IMR-90 (cell line): Measurements from ENCODE around the gene CHSY3. TPM values are rescaled to one million over a fixed set of nuclear protein-coding genes. Genes with fewer than 3 reads are reported as not detected.

Experiments used
- ATAC-seq: fragments of 200-7000 bp; cut with Tn5 transposase; 2 replicates; pipeline ENCODE4 v1.9.1; 2020; ENCODE audit warnings: low read depth, mild to moderate bottlenecking, moderate library complexity
- BruUV-seq: library from RNA; stranded (reverse); fragments of 400-500 nt; replicated peaks from 2 replicates; lab custom pipeline; 2021; lab: Mats Ljungman, UMichigan
- CTCF ChIA-PET: fragments of 300-600 bp; formaldehyde crosslinking; extraction: SDS; loops from one replicate; lab custom pipeline; 2021; ENCODE audit warnings: antibody characterized with exemption; lab: Yijun Ruan, JAX
- POLR2A ChIA-PET: fragments of 300-600 bp; sonication (Branson Sonifier 250); formaldehyde crosslinking; loops from one replicate; lab custom pipeline; 2022; ENCODE audit warnings: antibody characterized with exemption; ENCODE audit not compliant: unreplicated experiment; lab: Charles Lee
- DNase-seq: peaks from one replicate; pipeline ENCODE4 v3.0.0; 2013
- H2AFZ ChIP-seq: replicated peaks from 2 replicates; pipeline ENCODE3; 2013; ENCODE audit warnings: low read length, mild to moderate bottlenecking; ENCODE audit not compliant: poor library complexity
- H2AK5ac ChIP-seq: 2 replicates; pipeline ENCODE4 v1.6.1; 2013; ENCODE audit warnings: low read depth, low read length, inconsistent platforms
- H2AK9ac ChIP-seq: replicated peaks from 2 replicates; pipeline ENCODE3; 2013; ENCODE audit warnings: mild to moderate bottlenecking, low read depth, low read length, moderate library complexity; ENCODE audit not compliant: poor library complexity
- H2BK120ac ChIP-seq: 2 replicates; pipeline ENCODE4 v1.6.1; 2013; ENCODE audit warnings: low read depth, low read length, inconsistent platforms
- H2BK15ac ChIP-seq: 3 replicates; pipeline ENCODE4 v1.6.1; 2013; ENCODE audit warnings: low read depth, low read length, inconsistent platforms
- H2BK20ac ChIP-seq: 2 replicates; pipeline ENCODE4 v1.6.1; 2013; ENCODE audit warnings: low read depth, mild to moderate bottlenecking, inconsistent platforms, low read length, moderate library complexity
- H2BK5ac ChIP-seq: 2 replicates; pipeline ENCODE4 v1.6.1; 2013; ENCODE audit warnings: mild to moderate bottlenecking, low read depth, low read length, inconsistent platforms; ENCODE audit not compliant: poor library complexity, severe bottlenecking
- H3K14ac ChIP-seq: replicated peaks from 2 replicates; pipeline ENCODE4 v1.6.1; 2013; ENCODE audit warnings: low read depth, low read length, inconsistent platforms
- H3K18ac ChIP-seq: 2 replicates; pipeline ENCODE4 v1.6.1; 2013; ENCODE audit warnings: low read depth, low read length, control low read depth
- H3K23ac ChIP-seq: 2 replicates; pipeline ENCODE4 v1.6.1; 2013; ENCODE audit warnings: low read depth, low read length, inconsistent platforms
- H3K27ac ChIP-seq: 2 replicates; pipeline ENCODE4 v1.5.1; 2013; ENCODE audit warnings: mild to moderate bottlenecking, control low read depth, low read length; ENCODE audit not compliant: insufficient read depth
- H3K27me3 ChIP-seq: 2 replicates; pipeline ENCODE4 v1.6.1; 2013; ENCODE audit warnings: low read length; ENCODE audit not compliant: control insufficient read depth, insufficient read depth
- H3K36me3 ChIP-seq: 2 replicates; pipeline ENCODE4 v1.6.1; 2013; ENCODE audit warnings: low read length, mixed read lengths; ENCODE audit not compliant: control insufficient read depth, insufficient read depth
- H3K4ac ChIP-seq: 2 replicates; pipeline ENCODE4 v1.6.1; 2013; ENCODE audit warnings: low read depth, low read length, inconsistent platforms
- H3K4me1 ChIP-seq: 2 replicates; pipeline ENCODE4 v1.6.1; 2013; ENCODE audit warnings: low read length, mixed read lengths; ENCODE audit not compliant: control insufficient read depth, insufficient read depth
- H3K4me2 ChIP-seq: 2 replicates; pipeline ENCODE4 v1.6.1; 2013; ENCODE audit warnings: low read depth, mild to moderate bottlenecking, control low read depth, low read length, moderate library complexity
- H3K4me3 ChIP-seq: 2 replicates; pipeline ENCODE4 v1.5.1; 2013; ENCODE audit warnings: low read depth, mild to moderate bottlenecking, control low read depth, low read length, moderate library complexity; ENCODE audit not compliant: insufficient read depth
- H3K56ac ChIP-seq: 2 replicates; pipeline ENCODE4 v1.6.1; 2013; ENCODE audit warnings: low read length, inconsistent platforms; ENCODE audit not compliant: insufficient read depth; ENCODE audit errors: extremely low read depth
- H3K79me1 ChIP-seq, 2 experiments: 2 replicates each; pipeline ENCODE4 v1.6.1; 2013; ENCODE audit warnings: low read length in 2 of 2, inconsistent platforms in 1 of 2, low read depth in 1 of 2
- H3K9ac ChIP-seq: 2 replicates; pipeline ENCODE4 v1.6.1; 2013; ENCODE audit warnings: low read depth, low read length, control low read depth
- H3K9me1 ChIP-seq: 2 replicates; pipeline ENCODE4 v1.6.1; 2013; ENCODE audit warnings: low read length, inconsistent platforms; ENCODE audit not compliant: insufficient read depth
- H3K9me3 ChIP-seq: 2 replicates; pipeline ENCODE4 v1.6.1; 2013; ENCODE audit warnings: low read length; ENCODE audit not compliant: control insufficient read depth, insufficient read depth
- H4K20me1 ChIP-seq: 2 replicates; pipeline ENCODE4 v1.6.1; 2013; ENCODE audit warnings: low read length, inconsistent platforms; ENCODE audit not compliant: insufficient read depth
- H4K5ac ChIP-seq: 2 replicates; pipeline ENCODE4 v1.6.1; 2013; ENCODE audit warnings: mild to moderate bottlenecking, low read depth, low read length, control low read depth
- H4K8ac ChIP-seq, 2 experiments: 2 replicates each; pipeline ENCODE4 v1.6.1; 2013; ENCODE audit warnings: low read depth in 2 of 2, low read length in 2 of 2, control low read depth in 1 of 2, inconsistent platforms in 1 of 2
- H4K91ac ChIP-seq: 2 replicates; pipeline ENCODE4 v1.6.1; 2013; ENCODE audit warnings: low read depth, low read length, inconsistent platforms; ENCODE audit not compliant: insufficient read depth
- BHLHE40 ChIP-seq: fragments of 150-350 bp; IDR thresholded peaks from 2 replicates; pipeline ENCODE4 v1.6.1; 2016; ENCODE audit warnings: mild to moderate bottlenecking, low read depth, low read length
- CEBPB ChIP-seq: IDR thresholded peaks from 2 replicates; pipeline ENCODE4 v1.6.1; 2012; ENCODE audit warnings: low read depth, low read length, improper control_type of control experiment
- CHD1 ChIP-seq: IDR thresholded peaks from 2 replicates; pipeline ENCODE4 v1.6.1; 2012; ENCODE audit warnings: low read depth, low read length, improper control_type of control experiment
- FOS ChIP-seq: fragments of 150-350 bp; IDR thresholded peaks from 2 replicates; pipeline ENCODE4 v1.6.1; 2016; ENCODE audit warnings: low read depth, low read length
- MAFK ChIP-seq: IDR thresholded peaks from 2 replicates; pipeline ENCODE4 v1.6.1; 2012; ENCODE audit warnings: low read depth, low read length, improper control_type of control experiment
- POLR2A ChIP-seq: IDR thresholded peaks from 2 replicates; pipeline ENCODE4 v1.6.1; 2012; ENCODE audit warnings: mild to moderate bottlenecking, low read depth, low read length
- RAD21 ChIP-seq: IDR thresholded peaks from 2 replicates; pipeline ENCODE4 v1.6.1; 2012; ENCODE audit warnings: low read length, improper control_type of control experiment
- RCOR1 ChIP-seq: IDR thresholded peaks from 2 replicates; pipeline ENCODE4 v1.6.1; 2012; ENCODE audit warnings: mild to moderate bottlenecking, low read length, improper control_type of control experiment; ENCODE audit not compliant: insufficient replicate concordance
- RFX5 ChIP-seq: IDR thresholded peaks from 2 replicates; pipeline ENCODE4 v1.8.0; 2012; ENCODE audit warnings: low read depth, mild to moderate bottlenecking, low read length, moderate library complexity
- SMC3 ChIP-seq: fragments of 150-350 bp; IDR thresholded peaks from 2 replicates; pipeline ENCODE4 v1.6.1; 2016; ENCODE audit warnings: low read depth, mild to moderate bottlenecking, antibody characterized with exemption, low read length, moderate library complexity
- USF2 ChIP-seq: fragments of 150-350 bp; IDR thresholded peaks from 2 replicates; pipeline ENCODE4 v1.6.1; 2017; ENCODE audit warnings: mild to moderate bottlenecking, antibody characterized with exemption, low read length, low read depth
- WGBS, 2 experiments: methylation state at CpG; one replicate each; pipeline versions ENCODE4 v1.1.5 to v1.1.7; 2013; ENCODE audit warnings: missing lambda C conversion rate in 2 of 2; ENCODE audit not compliant: insufficient read length in 1 of 2; ENCODE audit errors: extremely low coverage in 2 of 2; 5-methylcytosine and 5-hydroxymethylcytosine counted together
- dilution Hi-C: fragments of 300-500 bp; cut with HindIII; formaldehyde crosslinking; loops from one replicate; pipeline ENCODE4 v1.14.3; 2018; ENCODE audit warnings: low sequenced_read_pairs; ENCODE audit not compliant: unreplicated experiment
- in situ Hi-C: fragments of 300-500 bp; cut with MboI; formaldehyde crosslinking; loops from 3 replicates; pipeline ENCODE4 v1.14.3; 2019; ENCODE audit warnings: low sequenced_read_pairs, inconsistent platforms, mixed read lengths
- intact Hi-C: fragments of 100-400 bp; cut with micrococcal nuclease; formaldehyde crosslinking; loops from 2 replicates; pipeline ENCODE4 v1.10.0; 2022
- polyA plus RNA-seq, 3 experiments: library from polyadenylated mRNA; depleted of rRNA; stranded (reverse); fragments of >200 nt; gene quantifications; 2 replicates each; pipeline ENCODE4 v1.2.3, GENCODE V29; 2012; ENCODE audit warnings: low replicate concordance in 1 of 3
- total RNA-seq: library from RNA; depleted of rRNA; stranded (reverse); fragments of >200 nt; gene quantifications from 2 replicates; pipeline ENCODE4 v1.2.3, GENCODE V29; 2012
- TF ChIP-seq, protein P1 (sequence below): conservative IDR thresholded peaks from 2 replicates; pipeline ENCODE4 v1.5.1; 2012; ENCODE audit warnings: mild to moderate bottlenecking, low read depth, low read length, improper control_type of control experiment
- TF ChIP-seq, protein P2 (sequence below): fragments of 150-350 bp; IDR thresholded peaks from 2 replicates; pipeline ENCODE4 v1.6.1; 2016; ENCODE audit warnings: low read depth, mild to moderate bottlenecking, low read length, moderate library complexity, borderline replicate concordance

Gene CHSY3
- total and polyA plus RNA-seq, 2 of the 4 experiments (the other 2 are of a cell fraction), result 0.62 to 1.3 TPM

DNA sequence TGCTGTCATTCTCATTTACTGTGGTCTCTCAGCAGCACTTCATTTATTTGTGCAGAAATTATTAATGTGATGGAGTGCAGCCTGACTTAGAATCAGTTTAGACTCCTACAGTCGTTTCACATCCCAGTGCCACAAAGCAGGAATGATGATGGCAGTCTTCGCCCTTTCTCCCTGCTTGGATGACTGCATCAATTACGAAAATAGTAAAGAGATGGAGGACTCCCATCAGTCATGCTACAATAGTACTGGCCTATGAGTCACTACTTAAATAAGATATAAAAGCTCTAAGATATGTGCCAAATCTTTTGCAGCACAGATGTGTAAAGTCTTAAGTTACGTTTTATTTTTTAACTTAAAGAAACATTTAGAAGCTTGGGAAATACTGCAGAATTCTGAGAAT, 263.9 kb downstream of the CHSY3 start:
- Histone ChIP-seq H3K27me3 (no peaks in the 10 kb centered on the region), H3K18ac (no peak overlapping the region), H3K9ac (no peak overlapping the region), H2AK9ac (no peak overlapping the region), H3K14ac (no peak overlapping the region), H2AFZ (no peak overlapping the region), H2BK15ac (no peak overlapping the region), H4K8ac (no peak overlapping the region), H4K20me1 (no peaks in the 10 kb centered on the region), H3K4ac (no peak overlapping the region), H2BK20ac (no peak overlapping the region), H3K9me3 (peaks cover 4% of the 10 kb centered on the region), H4K91ac (no peak overlapping the region), H3K27ac (no peak overlapping the region), H3K36me3 (no peaks in the 10 kb centered on the region), H3K23ac (no peak overlapping the region), H3K4me1 (no peaks in the 10 kb centered on the region), H3K4me3 (no peak overlapping the region), H2BK120ac (no peak overlapping the region), H4K5ac (no peak overlapping the region), H2BK5ac (no peak overlapping the region), H3K4me2 (no peak overlapping the region), H2AK5ac (no peak overlapping the region), H3K79me1 (no peaks in the 10 kb centered on the region), H3K9me1 (no peaks in the 10 kb centered on the region), H3K56ac (no peak overlapping the region)
- ATAC-seq (no peak), DNase-seq (no peak)
- ChIA-PET POLR2A (no interaction called here), CTCF (no interaction called here)
- in situ Hi-C loops (no loop called here), dilution Hi-C loops (no loop called here), intact Hi-C loops (no loop called here)
- no peak for TF ChIP-seq BHLHE40
- no peak for TF ChIP-seq RAD21
- TF ChIP-seq FOS, result no peak
- TF ChIP-seq USF2, result no peak
- TF ChIP-seq, protein P1, sequence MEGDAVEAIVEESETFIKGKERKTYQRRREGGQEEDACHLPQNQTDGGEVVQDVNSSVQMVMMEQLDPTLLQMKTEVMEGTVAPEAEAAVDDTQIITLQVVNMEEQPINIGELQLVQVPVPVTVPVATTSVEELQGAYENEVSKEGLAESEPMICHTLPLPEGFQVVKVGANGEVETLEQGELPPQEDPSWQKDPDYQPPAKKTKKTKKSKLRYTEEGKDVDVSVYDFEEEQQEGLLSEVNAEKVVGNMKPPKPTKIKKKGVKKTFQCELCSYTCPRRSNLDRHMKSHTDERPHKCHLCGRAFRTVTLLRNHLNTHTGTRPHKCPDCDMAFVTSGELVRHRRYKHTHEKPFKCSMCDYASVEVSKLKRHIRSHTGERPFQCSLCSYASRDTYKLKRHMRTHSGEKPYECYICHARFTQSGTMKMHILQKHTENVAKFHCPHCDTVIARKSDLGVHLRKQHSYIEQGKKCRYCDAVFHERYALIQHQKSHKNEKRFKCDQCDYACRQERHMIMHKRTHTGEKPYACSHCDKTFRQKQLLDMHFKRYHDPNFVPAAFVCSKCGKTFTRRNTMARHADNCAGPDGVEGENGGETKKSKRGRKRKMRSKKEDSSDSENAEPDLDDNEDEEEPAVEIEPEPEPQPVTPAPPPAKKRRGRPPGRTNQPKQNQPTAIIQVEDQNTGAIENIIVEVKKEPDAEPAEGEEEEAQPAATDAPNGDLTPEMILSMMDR, result no peak
- TF ChIP-seq, protein P2, sequence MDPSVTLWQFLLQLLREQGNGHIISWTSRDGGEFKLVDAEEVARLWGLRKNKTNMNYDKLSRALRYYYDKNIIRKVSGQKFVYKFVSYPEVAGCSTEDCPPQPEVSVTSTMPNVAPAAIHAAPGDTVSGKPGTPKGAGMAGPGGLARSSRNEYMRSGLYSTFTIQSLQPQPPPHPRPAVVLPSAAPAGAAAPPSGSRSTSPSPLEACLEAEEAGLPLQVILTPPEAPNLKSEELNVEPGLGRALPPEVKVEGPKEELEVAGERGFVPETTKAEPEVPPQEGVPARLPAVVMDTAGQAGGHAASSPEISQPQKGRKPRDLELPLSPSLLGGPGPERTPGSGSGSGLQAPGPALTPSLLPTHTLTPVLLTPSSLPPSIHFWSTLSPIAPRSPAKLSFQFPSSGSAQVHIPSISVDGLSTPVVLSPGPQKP, result no peak
- no peak for TF ChIP-seq SMC3
- TF ChIP-seq CEBPB, result no peak
- TF ChIP-seq RFX5, result no peak
- TF ChIP-seq CHD1, result no peak
- no peak for TF ChIP-seq MAFK
- no peak for TF ChIP-seq RCOR1
- no peak for TF ChIP-seq POLR2A
- no CpG with 5 or more reads among the region's 4 CpGs for WGBS, 2 experiments
- no TSS peak for BruUV-seq
